MV-4-11 (cell line): Measurements from ENCODE around the gene ANKRD24.
"Not testable (repeated sequence)": the region's sequence is repeated elsewhere in the genome, so short reads cannot be mapped to it uniquely, and the experiment has no call there.

ENCODE experiments used
- DNase-seq: peaks from one replicate; lab custom pipeline; 2025; lab: John Stamatoyannopoulos, UW

The ANKRD24 gene

GRCh38 chr19:4182084-4182810, at the start of gene ANKRD24, which contains the start of gene SIRT6:
TSS of gene ANKRD24 (plus strand) at chr19:4182689. CDS start at chr19:4186426, 3,737 bp downstream.
TSS of gene SIRT6 (minus strand) at chr19:4182563. CDS start at chr19:4182539, 24 bp downstream.
- peak; percentile 97 for DNase-seq

- DNase-seq: no peak
Measured at GRCh38 chr19:4134351-4134750, 48.1 kb upstream of the ANKRD24 start.

- DNase-seq: not testable (repeated sequence)
Measured at GRCh38 chr19:4135386-4135785, 47.1 kb upstream of the ANKRD24 start.

GRCh38 chr19:4136680-4137088, 45.8 kb upstream of the ANKRD24 start:
- DNase-seq: no peak

GRCh38 chr19:4138445-4138844, 44.0 kb upstream of the ANKRD24 start:
- no peak for DNase-seq

- DNase-seq: peak; percentile 64
Measured at GRCh38 chr19:4139614-4140236, 42.8 kb upstream of the ANKRD24 start.

GRCh38 chr19:4140237-4140711, 42.2 kb upstream of the ANKRD24 start:
- DNase-seq: peak; percentile 70

GRCh38 chr19:4142916-4143315, 39.6 kb upstream of the ANKRD24 start:
- DNase-seq: not testable (repeated sequence)

- no peak for DNase-seq
Measured at GRCh38 chr19:4144666-4145249, 37.7 kb upstream of the ANKRD24 start.

GRCh38 chr19:4149518-4150288, 32.8 kb upstream of the ANKRD24 start:
- no peak for DNase-seq

GRCh38 chr19:4151623-4152022, 30.9 kb upstream of the ANKRD24 start:
- DNase-seq: no peak

GRCh38 chr19:4152241-4152998, 30.1 kb upstream of the ANKRD24 start:
- DNase-seq: no peak

- no peak for DNase-seq
Measured at GRCh38 chr19:4154571-4155312, 27.7 kb upstream of the ANKRD24 start.

GRCh38 chr19:4157164-4157563, 25.3 kb upstream of the ANKRD24 start:
- no peak for DNase-seq

- DNase-seq: not testable (repeated sequence)
Measured at GRCh38 chr19:4157971-4158370, 24.5 kb upstream of the ANKRD24 start.

GRCh38 chr19:4161415-4162077, 20.9 kb upstream of the ANKRD24 start:
- DNase-seq: no peak

- DNase-seq: no peak
Measured at GRCh38 chr19:4164262-4164661, 18.2 kb upstream of the ANKRD24 start.

- DNase-seq: no peak
Measured at GRCh38 chr19:4171676-4172075, 10.8 kb upstream of the ANKRD24 start.

- DNase-seq: peak; percentile 19
Measured at GRCh38 chr19:4172861-4173473, 9.5 kb upstream of the ANKRD24 start.
